Upper lobe of left lung (tissue), 6 donors: ENCODE results near the gene ANKUB1. TPM values are rescaled to one million over a fixed set of nuclear protein-coding genes. Genes with fewer than 3 reads are reported as not detected.

ENCODE experiments used
- ATAC-seq, 2 donors: fragments of 200-7000 bp; cut with Tn5 transposase; one replicate each; pipeline ENCODE4 v1.9.1; 2022; ENCODE audit warnings: mild to moderate bottlenecking in 2 of 2, moderate library complexity in 2 of 2; ENCODE audit not compliant: low FRiP score in 2 of 2
- DNase-seq, 2 donors: peaks; one replicate each; pipeline ENCODE4 v3.0.0-alpha.2; 2019 to 2020
- H3K27ac ChIP-seq, 4 donors: fragments of 200-600 bp; sonication (generic); one replicate each; pipeline ENCODE4 v1.5.1; 2016 to 2019
- H3K27me3 ChIP-seq, 4 donors: fragments of 200-600 bp; sonication (generic); one replicate each; pipeline ENCODE4 v1.5.1; 2017 to 2019
- H3K36me3 ChIP-seq, 4 donors: fragments of 200-600 bp; sonication (generic); one replicate each; pipeline ENCODE4 v1.5.1; 2016 to 2019
- H3K4me1 ChIP-seq, 4 donors: fragments of 200-600 bp; sonication (generic); one replicate each; pipeline ENCODE4 v1.5.1; 2018 to 2019
- H3K4me3 ChIP-seq, 4 donors: fragments of 200-600 bp; sonication (generic); one replicate each; pipeline ENCODE4 v1.5.1; 2017 to 2019; ENCODE audit warnings: mild to moderate bottlenecking in 2 of 4, moderate library complexity in 1 of 4
- H3K9me3 ChIP-seq, 4 donors: fragments of 200-600 bp; sonication (generic); one replicate each; pipeline ENCODE4 v1.5.1; 2018 to 2019
- CTCF ChIP-seq, 6 experiments: fragments of 450-650 bp in 4 of 6; fragments of 200-600 bp in 2 of 6; sonication (generic) in 2 of 6; IDR thresholded peaks; one replicate each; pipeline ENCODE4 v1.5.1; 2016 to 2019; ENCODE audit warnings: antibody characterized with exemption in 6 of 6
- EP300 ChIP-seq, 4 donors: sonication (generic); formaldehyde crosslinking; IDR thresholded peaks; one replicate each; pipeline ENCODE4 v1.5.1; 2017; ENCODE audit warnings: antibody characterized with exemption in 4 of 4, control low read depth in 2 of 4
- POLR2A ChIP-seq, 4 donors: fragments of 450-650 bp; IDR thresholded peaks; one replicate each; pipeline ENCODE4 v1.5.1; 2016 to 2017; ENCODE audit warnings: antibody characterized with exemption in 4 of 4, mild to moderate bottlenecking in 2 of 4
- POLR2AphosphoS5 ChIP-seq, 2 donors: sonication (generic); formaldehyde crosslinking; IDR thresholded peaks; one replicate each; pipeline ENCODE4 v1.5.1; 2017; ENCODE audit warnings: antibody characterized with exemption in 2 of 2
- WGBS, 2 donors: methylation state at CpG; one replicate each; pipeline ENCODE4 v1.1.5; 2017 to 2018; 5-methylcytosine and 5-hydroxymethylcytosine counted together
- total RNA-seq, 6 donors: library from RNA; depleted of rRNA in 4 of 6; stranded (reverse); fragments of >200 nt in 4 of 6; gene quantifications; one replicate each; pipeline versions ENCODE4 v1.1.0 to v1.2.1, GENCODE V29; 2016 to 2021
- donor health status: DM: no; HTN: no; CAD: no; lungs with moderate emphysema.
- donor health status: DM: no; HTN: yes; CAD: no; lungs with severe emphysema.

Gene ANKUB1
- total RNA-seq, 6 donors from 2014 or later = 1.4 to 24.5 (median 3.1) TPM; not detected in 1

- 73 to 74% methylated on average over 3 of the region's 3 CpGs for WGBS, 2 donors
These were observed 34.3 kb upstream of the ANKUB1 start for GRCh38 chr3:149826636-149827035.

GRCh38 chr3:149820183-149820582 lies 27.8 kb upstream of the ANKUB1 start:
- Histone ChIP-seq H3K4me1 (peaks cover 10 to 31% (median 26%) of the 10 kb centered on the region in 4 donors), H3K27me3 (no peaks in the 10 kb centered on the region), H3K4me3 (no peak overlapping the region), H3K9me3 (no peaks in the 10 kb centered on the region), H3K36me3 (no peaks in the 10 kb centered on the region), H3K27ac (no peak overlapping the region)
- DNase-seq = no peak
- TF ChIP-seq EP300 (IDR thresholded peaks at IDR 0.05) = no peak
- no peak for ATAC-seq
- 85 to 89% methylated on average over 4 of the region's 4 CpGs for WGBS, 2 donors

More at GRCh38 chr3:149826636-149827035, 34.3 kb upstream of the ANKUB1 start:
- no peak for ATAC-seq
- Histone ChIP-seq H3K36me3 (no peaks in the 10 kb centered on the region), H3K4me3 (no peak overlapping the region), H3K27ac (no peak overlapping the region), H3K9me3 (peaks cover 0 to 11% (median 9%) of the 10 kb centered on the region in 4 donors), H3K27me3 (no peaks in the 10 kb centered on the region), H3K4me1 (peaks cover 0 to 17% (median 4%) of the 10 kb centered on the region in 4 donors)
- DNase-seq = no peak
- TF ChIP-seq POLR2AphosphoS5 (IDR thresholded peaks at IDR 0.05) (no peak), EP300 (IDR thresholded peaks at IDR 0.05) (no peak), POLR2A (IDR thresholded peaks at IDR 0.05) (no peak)

- H3K4me1 ChIP-seq = peaks cover 18 to 36% (median 33%) of the 10 kb centered on the region in 4 donors
- no peak overlapping the region for H3K27ac ChIP-seq
- DNase-seq (no peak), ATAC-seq (no peak)
- no peak for TF ChIP-seq POLR2A (IDR thresholded peaks at IDR 0.05)
- TF ChIP-seq CTCF (IDR thresholded peaks at IDR 0.05) = no peak
- TF ChIP-seq POLR2AphosphoS5 (IDR thresholded peaks at IDR 0.05) = no peak
- TF ChIP-seq EP300 (IDR thresholded peaks at IDR 0.05) = no peak
- no peaks in the 10 kb centered on the region for H3K27me3 ChIP-seq
- no peaks in the 10 kb centered on the region for H3K9me3 ChIP-seq
- 65 to 78% methylated on average over 1 of the region's 1 CpG for WGBS, 2 donors
- no peak overlapping the region for H3K4me3 ChIP-seq
- H3K36me3 ChIP-seq = no peaks in the 10 kb centered on the region
These were observed 27.1 kb upstream of the ANKUB1 start for GRCh38 chr3:149819432-149819831.

- Histone ChIP-seq H3K9me3 (no peaks in the 10 kb centered on the region), H3K4me3 (peak overlapping the region in 1 of 4 donors; percentile 8), H3K4me1 (peaks cover 27 to 46% (median 38%) of the 10 kb centered on the region in 4 donors), H3K36me3 (no peaks in the 10 kb centered on the region), H3K27me3 (no peaks in the 10 kb centered on the region), H3K27ac (peak overlapping the region; percentile 46 to 98 (median 96))
- 32 to 33% methylated on average over 2 of the region's 2 CpGs for WGBS, 2 donors
- no peak for ATAC-seq
- TF ChIP-seq POLR2A (IDR thresholded peaks at IDR 0.05) (peak in 1 of 4 donors; percentile 69), CTCF (IDR thresholded peaks at IDR 0.05) (no peak), EP300 (IDR thresholded peaks at IDR 0.05) (peak in 1 of 4 donors; percentile 18), POLR2AphosphoS5 (IDR thresholded peaks at IDR 0.05) (peak in 1 of 2 donors; percentile 42)
- no peak for DNase-seq
These were observed 24.6 kb upstream of the ANKUB1 start for GRCh38 chr3:149816986-149817385.

GRCh38 chr3:149816311-149816710 lies 24.0 kb upstream of the ANKUB1 start:
- DNase-seq = no peak
- peaks cover 29 to 49% (median 39%) of the 10 kb centered on the region in 4 donors for H3K4me1 ChIP-seq
- no peak for ATAC-seq

More at GRCh38 chr3:149816311-149816710, 24.0 kb upstream of the ANKUB1 start:
- TF ChIP-seq CTCF (IDR thresholded peaks at IDR 0.05) = no peak
- TF ChIP-seq EP300 (IDR thresholded peaks at IDR 0.05) = no peak
- TF ChIP-seq POLR2A (IDR thresholded peaks at IDR 0.05) = no peak
- no peak for TF ChIP-seq POLR2AphosphoS5 (IDR thresholded peaks at IDR 0.05)
- Histone ChIP-seq H3K36me3 (no peaks in the 10 kb centered on the region), H3K4me3 (peak overlapping the region in 2 of 4 donors; percentile 61 to 84), H3K9me3 (no peaks in the 10 kb centered on the region), H3K27me3 (no peaks in the 10 kb centered on the region), H3K27ac (peak overlapping the region; percentile 46 to 98 (median 96))
- WGBS, 2 donors = 48 to 49% methylated on average over 3 of the region's 3 CpGs
